ENCODE data around the gene SMYD2. TPM values are rescaled to one million over a fixed set of nuclear protein-coding genes. Genes with fewer than 3 reads are reported as not detected.

Gene SMYD2
- total and polyA plus RNA-seq, 2 experiments from 2014 or later, result 3.6 to 5.9 TPM

DNA sequence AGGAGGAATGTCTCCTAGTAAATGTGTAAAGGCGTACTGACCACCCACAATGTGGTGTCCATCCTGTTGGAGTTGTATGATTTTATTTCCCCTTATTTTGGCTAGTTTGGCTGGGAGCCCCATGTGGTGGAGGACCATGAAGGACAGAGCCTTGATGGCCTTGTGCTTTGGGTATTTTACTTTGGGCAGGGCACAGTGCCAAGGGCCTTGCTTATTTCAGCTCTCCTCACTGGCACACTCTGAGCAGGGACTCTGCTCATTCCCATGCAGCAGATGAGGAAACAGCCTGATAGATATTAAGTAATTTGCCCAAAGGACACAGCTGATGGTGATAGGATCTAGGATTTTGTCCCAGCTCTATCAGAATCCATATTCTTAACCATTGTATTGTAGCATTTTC, 50.2 kb downstream of the SMYD2 start:
- H3K9me3 Mint-ChIP-seq, result no peaks in the 10 kb centered on the region
- Histone ChIP-seq H3K27ac (ENCODE audit: low read depth) (no peak overlapping the region), H3F3A (replicated peaks; ENCODE audit: low read depth) (no peaks in the 10 kb centered on the region; the same call in 1 of the 2 replicates), H3K36me3 (ENCODE audit: insufficient read depth) (no peaks in the 10 kb centered on the region), H3K4me1 (ENCODE audit: insufficient read depth) (peaks cover 3% of the 10 kb centered on the region; the same call in 1 of the 2 replicates), H4K20me1 (replicated peaks; ENCODE audit: insufficient read depth) (no peaks in the 10 kb centered on the region), H3K4me2 (no peak overlapping the region), H3K27me3 (ENCODE audit: insufficient read depth) (no peaks in the 10 kb centered on the region), H3K4me3 (no peak overlapping the region), H2AFZ (no peak overlapping the region), H3K9me2 (ENCODE audit: insufficient read depth) (no peaks in the 10 kb centered on the region), H3K79me2 (replicated peaks; ENCODE audit: insufficient read depth) (no peaks in the 10 kb centered on the region)
- TF ChIP-seq POLR2AphosphoS5 (IDR thresholded peaks at IDR 0.05; ENCODE audit: low read depth) (no peak), STAT1 (IDR thresholded peaks at IDR 0.05; ENCODE audit: unreplicated experiment) (no peak), NANOG (IDR thresholded peaks at IDR 0.05; ENCODE audit: borderline replicate concordance) (no peak), EZH2phosphoT487 (IDR thresholded peaks at IDR 0.05; ENCODE audit: unreplicated experiment) (no peak), ZNF331 (CRISPR knock-in tag; IDR thresholded peaks at IDR 0.05; ENCODE audit: low read depth) (no peak), JUNB (IDR thresholded peaks at IDR 0.05; ENCODE audit: unreplicated experiment) (no peak), EZH2 (IDR thresholded peaks at IDR 0.05; ENCODE audit: low read depth, unreplicated experiment) (no peak), ZNF114 (CRISPR knock-in tag; IDR thresholded peaks at IDR 0.05) (no peak), CREB1 (CRISPR knock-in tag; IDR thresholded peaks at IDR 0.05; ENCODE audit: low read depth) (no peak)
- TF ChIP-seq, protein P1, sequence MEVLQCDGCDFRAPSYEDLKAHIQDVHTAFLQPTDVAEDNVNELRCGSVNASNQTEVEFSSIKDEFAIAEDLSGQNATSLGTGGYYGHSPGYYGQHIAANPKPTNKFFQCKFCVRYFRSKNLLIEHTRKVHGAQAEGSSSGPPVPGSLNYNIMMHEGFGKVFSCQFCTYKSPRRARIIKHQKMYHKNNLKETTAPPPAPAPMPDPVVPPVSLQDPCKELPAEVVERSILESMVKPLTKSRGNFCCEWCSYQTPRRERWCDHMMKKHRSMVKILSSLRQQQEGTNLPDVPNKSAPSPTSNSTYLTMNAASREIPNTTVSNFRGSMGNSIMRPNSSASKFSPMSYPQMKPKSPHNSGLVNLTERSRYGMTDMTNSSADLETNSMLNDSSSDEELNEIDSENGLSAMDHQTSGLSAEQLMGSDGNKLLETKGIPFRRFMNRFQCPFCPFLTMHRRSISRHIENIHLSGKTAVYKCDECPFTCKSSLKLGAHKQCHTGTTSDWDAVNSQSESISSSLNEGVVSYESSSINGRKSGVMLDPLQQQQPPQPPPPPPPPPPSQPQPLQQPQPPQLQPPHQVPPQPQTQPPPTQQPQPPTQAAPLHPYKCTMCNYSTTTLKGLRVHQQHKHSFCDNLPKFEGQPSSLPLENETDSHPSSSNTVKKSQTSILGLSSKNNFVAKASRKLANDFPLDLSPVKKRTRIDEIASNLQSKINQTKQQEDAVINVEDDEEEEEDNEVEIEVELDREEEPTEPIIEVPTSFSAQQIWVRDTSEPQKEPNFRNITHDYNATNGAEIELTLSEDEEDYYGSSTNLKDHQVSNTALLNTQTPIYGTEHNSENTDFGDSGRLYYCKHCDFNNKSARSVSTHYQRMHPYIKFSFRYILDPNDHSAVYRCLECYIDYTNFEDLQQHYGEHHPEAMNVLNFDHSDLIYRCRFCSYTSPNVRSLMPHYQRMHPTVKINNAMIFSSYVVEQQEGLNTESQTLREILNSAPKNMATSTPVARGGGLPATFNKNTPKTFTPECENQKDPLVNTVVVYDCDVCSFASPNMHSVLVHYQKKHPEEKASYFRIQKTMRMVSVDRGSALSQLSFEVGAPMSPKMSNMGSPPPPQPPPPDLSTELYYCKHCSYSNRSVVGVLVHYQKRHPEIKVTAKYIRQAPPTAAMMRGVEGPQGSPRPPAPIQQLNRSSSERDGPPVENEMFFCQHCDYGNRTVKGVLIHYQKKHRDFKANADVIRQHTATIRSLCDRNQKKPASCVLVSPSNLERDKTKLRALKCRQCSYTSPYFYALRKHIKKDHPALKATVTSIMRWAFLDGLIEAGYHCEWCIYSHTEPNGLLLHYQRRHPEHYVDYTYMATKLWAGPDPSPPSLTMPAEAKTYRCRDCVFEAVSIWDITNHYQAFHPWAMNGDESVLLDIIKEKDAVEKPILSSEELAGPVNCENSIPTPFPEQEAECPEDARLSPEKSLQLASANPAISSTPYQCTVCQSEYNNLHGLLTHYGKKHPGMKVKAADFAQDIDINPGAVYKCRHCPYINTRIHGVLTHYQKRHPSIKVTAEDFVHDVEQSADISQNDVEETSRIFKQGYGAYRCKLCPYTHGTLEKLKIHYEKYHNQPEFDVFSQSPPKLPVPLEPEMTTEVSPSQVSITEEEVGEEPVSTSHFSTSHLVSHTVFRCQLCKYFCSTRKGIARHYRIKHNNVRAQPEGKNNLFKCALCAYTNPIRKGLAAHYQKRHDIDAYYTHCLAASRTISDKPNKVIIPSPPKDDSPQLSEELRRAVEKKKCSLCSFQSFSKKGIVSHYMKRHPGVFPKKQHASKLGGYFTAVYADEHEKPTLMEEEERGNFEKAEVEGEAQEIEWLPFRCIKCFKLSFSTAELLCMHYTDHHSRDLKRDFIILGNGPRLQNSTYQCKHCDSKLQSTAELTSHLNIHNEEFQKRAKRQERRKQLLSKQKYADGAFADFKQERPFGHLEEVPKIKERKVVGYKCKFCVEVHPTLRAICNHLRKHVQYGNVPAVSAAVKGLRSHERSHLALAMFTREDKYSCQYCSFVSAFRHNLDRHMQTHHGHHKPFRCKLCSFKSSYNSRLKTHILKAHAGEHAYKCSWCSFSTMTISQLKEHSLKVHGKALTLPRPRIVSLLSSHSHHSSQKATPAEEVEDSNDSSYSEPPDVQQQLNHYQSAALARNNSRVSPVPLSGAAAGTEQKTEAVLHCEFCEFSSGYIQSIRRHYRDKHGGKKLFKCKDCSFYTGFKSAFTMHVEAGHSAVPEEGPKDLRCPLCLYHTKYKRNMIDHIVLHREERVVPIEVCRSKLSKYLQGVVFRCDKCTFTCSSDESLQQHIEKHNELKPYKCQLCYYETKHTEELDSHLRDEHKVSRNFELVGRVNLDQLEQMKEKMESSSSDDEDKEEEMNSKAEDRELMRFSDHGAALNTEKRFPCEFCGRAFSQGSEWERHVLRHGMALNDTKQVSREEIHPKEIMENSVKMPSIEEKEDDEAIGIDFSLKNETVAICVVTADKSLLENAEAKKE (CRISPR knock-in tag; IDR thresholded peaks at IDR 0.05), result no peak
- TF ChIP-seq, protein P2, sequence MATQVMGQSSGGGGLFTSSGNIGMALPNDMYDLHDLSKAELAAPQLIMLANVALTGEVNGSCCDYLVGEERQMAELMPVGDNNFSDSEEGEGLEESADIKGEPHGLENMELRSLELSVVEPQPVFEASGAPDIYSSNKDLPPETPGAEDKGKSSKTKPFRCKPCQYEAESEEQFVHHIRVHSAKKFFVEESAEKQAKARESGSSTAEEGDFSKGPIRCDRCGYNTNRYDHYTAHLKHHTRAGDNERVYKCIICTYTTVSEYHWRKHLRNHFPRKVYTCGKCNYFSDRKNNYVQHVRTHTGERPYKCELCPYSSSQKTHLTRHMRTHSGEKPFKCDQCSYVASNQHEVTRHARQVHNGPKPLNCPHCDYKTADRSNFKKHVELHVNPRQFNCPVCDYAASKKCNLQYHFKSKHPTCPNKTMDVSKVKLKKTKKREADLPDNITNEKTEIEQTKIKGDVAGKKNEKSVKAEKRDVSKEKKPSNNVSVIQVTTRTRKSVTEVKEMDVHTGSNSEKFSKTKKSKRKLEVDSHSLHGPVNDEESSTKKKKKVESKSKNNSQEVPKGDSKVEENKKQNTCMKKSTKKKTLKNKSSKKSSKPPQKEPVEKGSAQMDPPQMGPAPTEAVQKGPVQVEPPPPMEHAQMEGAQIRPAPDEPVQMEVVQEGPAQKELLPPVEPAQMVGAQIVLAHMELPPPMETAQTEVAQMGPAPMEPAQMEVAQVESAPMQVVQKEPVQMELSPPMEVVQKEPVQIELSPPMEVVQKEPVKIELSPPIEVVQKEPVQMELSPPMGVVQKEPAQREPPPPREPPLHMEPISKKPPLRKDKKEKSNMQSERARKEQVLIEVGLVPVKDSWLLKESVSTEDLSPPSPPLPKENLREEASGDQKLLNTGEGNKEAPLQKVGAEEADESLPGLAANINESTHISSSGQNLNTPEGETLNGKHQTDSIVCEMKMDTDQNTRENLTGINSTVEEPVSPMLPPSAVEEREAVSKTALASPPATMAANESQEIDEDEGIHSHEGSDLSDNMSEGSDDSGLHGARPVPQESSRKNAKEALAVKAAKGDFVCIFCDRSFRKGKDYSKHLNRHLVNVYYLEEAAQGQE (IDR thresholded peaks at IDR 0.05; ENCODE audit: unreplicated experiment), result no peak
- TF ChIP-seq, protein P3, sequence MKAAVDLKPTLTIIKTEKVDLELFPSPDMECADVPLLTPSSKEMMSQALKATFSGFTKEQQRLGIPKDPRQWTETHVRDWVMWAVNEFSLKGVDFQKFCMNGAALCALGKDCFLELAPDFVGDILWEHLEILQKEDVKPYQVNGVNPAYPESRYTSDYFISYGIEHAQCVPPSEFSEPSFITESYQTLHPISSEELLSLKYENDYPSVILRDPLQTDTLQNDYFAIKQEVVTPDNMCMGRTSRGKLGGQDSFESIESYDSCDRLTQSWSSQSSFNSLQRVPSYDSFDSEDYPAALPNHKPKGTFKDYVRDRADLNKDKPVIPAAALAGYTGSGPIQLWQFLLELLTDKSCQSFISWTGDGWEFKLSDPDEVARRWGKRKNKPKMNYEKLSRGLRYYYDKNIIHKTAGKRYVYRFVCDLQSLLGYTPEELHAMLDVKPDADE (IDR thresholded peaks at IDR 0.05), result no peak
- DNase-seq (ENCODE audit: low spot score) (no peak), ATAC-seq (no peak)
- H3K36me3 Mint-ChIP-seq (ENCODE audit: low read depth), result no peaks in the 10 kb centered on the region
- H3K4me3 Mint-ChIP-seq, result no peak overlapping the region
- H3K27ac Mint-ChIP-seq, result no peak overlapping the region
- peaks cover 19% of the 10 kb centered on the region for H3K27me3 Mint-ChIP-seq (ENCODE audit: insufficient read depth, low read depth, poor library complexity)
- peaks cover 15% of the 10 kb centered on the region; the same call in 2 of the 3 replicates for H3K4me1 Mint-ChIP-seq

Measured in GM23338 (cell line).